K562 (cell line): ENCODE results near the gene IL17F. TPM values are rescaled to one million over a fixed set of nuclear protein-coding genes. Genes with fewer than 3 reads are reported as not detected.

ENCODE experiments used
- ASH1L ChIP-seq: fragments of 450-650 bp; IDR thresholded peaks from 2 replicates; pipeline ENCODE4 v1.6.1; 2018; ENCODE audit warnings: borderline replicate concordance, mild to moderate bottlenecking, low read depth; ENCODE audit not compliant: partially characterized antibody
- ATF7 ChIP-seq: fragments of 450-650 bp; IDR thresholded peaks from 2 replicates; pipeline ENCODE4 v1.7.1; 2014; ENCODE audit warnings: mild to moderate bottlenecking, moderate library complexity
- CAMTA2 ChIP-seq: fragments of 250-450 bp; sonication (Bioruptor Pico); conservative IDR thresholded peaks from 2 replicates; pipeline ENCODE4 v1.5.1; 2022
- CBX3 ChIP-seq, 2 experiments: IDR thresholded peaks; 1 replicate in 1 of 2; 2 replicates in 1 of 2; pipeline ENCODE4 v1.6.1; 2012; ENCODE audit warnings: inconsistent platforms in 2 of 2, low read length in 2 of 2, borderline replicate concordance in 1 of 2, control low read depth in 1 of 2
- CCAR2 ChIP-seq: fragments of 200-400 bp; formaldehyde crosslinking; IDR thresholded peaks from 2 replicates; pipeline ENCODE4 v1.6.1; 2017; ENCODE audit warnings: mild to moderate bottlenecking, low read depth, low read length
- ELF2 ChIP-seq: fragments of 250-450 bp; sonication (Bioruptor Pico); IDR thresholded peaks from 2 replicates; pipeline ENCODE4 v1.5.0; 2021; ENCODE audit warnings: mild to moderate bottlenecking
- FOS ChIP-seq: IDR thresholded peaks from 3 replicates; pipeline ENCODE4 v1.6.1; 2011; ENCODE audit not compliant: insufficient read length; ENCODE audit errors: extremely low read depth
- GATAD2B ChIP-seq: fragments of 450-650 bp; IDR thresholded peaks from 2 replicates; pipeline ENCODE4 v1.6.1; 2017; ENCODE audit warnings: mild to moderate bottlenecking, borderline replicate concordance
- HBP1 ChIP-seq: fragments of 450-650 bp; formaldehyde crosslinking; IDR thresholded peaks from 2 replicates; pipeline ENCODE4 v1.4.0; 2022; ENCODE audit warnings: missing genetic modification characterization
- ILK ChIP-seq: fragments of 450-650 bp; IDR thresholded peaks from 2 replicates; pipeline ENCODE4 v1.6.1; 2016; ENCODE audit warnings: missing genetic modification characterization, low read depth, mild to moderate bottlenecking, missing compliant biosample characterization, moderate library complexity, borderline replicate concordance
- KLF1 ChIP-seq: fragments of 450-650 bp; IDR thresholded peaks from 2 replicates; pipeline ENCODE4 v1.6.1; 2016; ENCODE audit warnings: missing genetic modification characterization, missing compliant biosample characterization
- L3MBTL2 ChIP-seq: fragments of 450-650 bp; IDR thresholded peaks from 2 replicates; pipeline ENCODE4 v1.6.1; 2016; ENCODE audit warnings: mild to moderate bottlenecking, moderate library complexity
- MAFG ChIP-seq: fragments of 450-650 bp; conservative IDR thresholded peaks from 2 replicates; pipeline ENCODE4 v1.6.1; 2016; ENCODE audit warnings: missing genetic modification characterization, missing compliant biosample characterization
- MED1 ChIP-seq: sonication (generic); formaldehyde crosslinking; IDR thresholded peaks from 2 replicates; pipeline ENCODE4 v1.8.1; 2023; ENCODE audit warnings: missing genetic modification reagents, borderline replicate concordance
- NBN ChIP-seq: fragments of 450-650 bp; IDR thresholded peaks from 2 replicates; pipeline ENCODE4 v1.6.1; 2016; ENCODE audit warnings: low read depth, mild to moderate bottlenecking
- NCOA2 ChIP-seq, 2 experiments: fragments of 450-650 bp; IDR thresholded peaks; 2 replicates each; pipeline ENCODE4 v1.6.1; 2018; ENCODE audit warnings: mild to moderate bottlenecking in 2 of 2, moderate library complexity in 1 of 2; ENCODE audit not compliant: partially characterized antibody in 2 of 2
- NFATC3 ChIP-seq: fragments of 450-650 bp; IDR thresholded peaks from 2 replicates; pipeline ENCODE4 v1.6.1; 2017; ENCODE audit warnings: mild to moderate bottlenecking
- PRPF4 ChIP-seq: fragments of 200-400 bp; formaldehyde crosslinking; IDR thresholded peaks from one replicate; pipeline ENCODE4 v1.6.1; 2017; ENCODE audit warnings: low read length, low read depth, mild to moderate bottlenecking; ENCODE audit not compliant: insufficient read depth, poor library complexity, severe bottlenecking
- RHOXF2B ChIP-seq: fragments of 250-450 bp; sonication (Bioruptor Pico); conservative IDR thresholded peaks from 2 replicates; pipeline ENCODE4 v1.5.1; 2021
- SLC30A9 ChIP-seq: fragments of 250-450 bp; sonication (Bioruptor Pico); IDR thresholded peaks from 2 replicates; pipeline ENCODE4 v1.8.0; 2022; ENCODE audit warnings: mild to moderate bottlenecking, moderate library complexity
- SMAD4 ChIP-seq: fragments of 250-450 bp; sonication (Bioruptor Pico); conservative IDR thresholded peaks from 2 replicates; pipeline ENCODE4 v1.8.0; 2021; ENCODE audit warnings: inconsistent platforms, mild to moderate bottlenecking, moderate library complexity
- SP2 ChIP-seq: IDR thresholded peaks from 2 replicates; pipeline ENCODE4 v1.6.1; 2011; ENCODE audit warnings: mild to moderate bottlenecking, low read depth, low read length, moderate library complexity; ENCODE audit not compliant: poor library complexity, severe bottlenecking; ENCODE audit errors: extremely low read depth
- SRSF9 ChIP-seq: fragments of 200-400 bp; formaldehyde crosslinking; IDR thresholded peaks from 2 replicates; pipeline ENCODE4 v1.6.1; 2017; ENCODE audit warnings: low read depth, low read length, borderline replicate concordance
- STAT5A ChIP-seq: IDR thresholded peaks from 2 replicates; pipeline ENCODE4 v1.6.1; 2012; ENCODE audit warnings: low read length, inconsistent platforms, borderline replicate concordance
- TAF15 ChIP-seq: fragments of 200-400 bp; formaldehyde crosslinking; IDR thresholded peaks from 2 replicates; pipeline ENCODE4 v1.6.1; 2017; ENCODE audit warnings: mild to moderate bottlenecking, low read depth, low read length, moderate library complexity
- TEAD1 ChIP-seq, 2 experiments: fragments of 450-650 bp in 1 of 2; sonication (generic) in 1 of 2; formaldehyde crosslinking; IDR thresholded peaks; 2 replicates each; pipeline versions ENCODE4 v1.4.0 to v1.8.0; 2020 to 2022; ENCODE audit warnings: mild to moderate bottlenecking in 2 of 2, missing genetic modification reagents in 1 of 2
- TEAD2 ChIP-seq: fragments of 450-650 bp; IDR thresholded peaks from 2 replicates; pipeline ENCODE4 v1.6.1; 2016; ENCODE audit warnings: missing genetic modification characterization, control low read depth, missing compliant biosample characterization
- ZEB2 ChIP-seq: fragments of 450-650 bp; IDR thresholded peaks from 2 replicates; pipeline ENCODE4 v1.6.1; 2016
- ZNF436 ChIP-seq: fragments of 250-450, 450-650 bp; sonication (Bioruptor Pico); formaldehyde crosslinking; IDR thresholded peaks from 2 replicates; pipeline ENCODE4 v1.7.0; 2020; ENCODE audit warnings: mild to moderate bottlenecking
- ZNF717 ChIP-seq: fragments of 250-450 bp; sonication (Bioruptor Pico); IDR thresholded peaks from 2 replicates; pipeline ENCODE4 v1.5.0; 2021
- polyA plus RNA-seq, 8 experiments: library from polyadenylated mRNA; depleted of rRNA in 4 of 8; stranded (reverse) in 5 of 8; unstranded in 3 of 8; fragments of >200 nt; fragmentation: Nextera tagmentation in 2 of 8; fragmentation: Illumina TruSeq in 1 of 8; extraction: Ambion mirVana in 2 of 8; extraction: Trizol in 1 of 8; gene quantifications; 2 replicates each; pipeline versions ENCODE4 v1.2.1 to v1.2.3, GENCODE V29; 2011 to 2014; ENCODE audit warnings: inconsistent platforms in 1 of 8, missing spikeins in 1 of 8
- total RNA-seq, 7 experiments: library from RNA; depleted of rRNA in 6 of 7; stranded (reverse); fragments of >200 nt in 6 of 7; fragmentation: Illumina TruSeq in 2 of 7; extraction: Trizol in 2 of 7; gene quantifications; 2 replicates each; pipeline versions ENCODE4 v1.2.1 to v1.2.3, GENCODE V29; 2011 to 2021; ENCODE audit warnings: low replicate concordance in 1 of 7

IL17F gene
- total and polyA plus RNA-seq, 9 of the 15 experiments (the other 6 are each of a cell fraction or from before 2014, with no cell fraction given), result not detected

DNA sequence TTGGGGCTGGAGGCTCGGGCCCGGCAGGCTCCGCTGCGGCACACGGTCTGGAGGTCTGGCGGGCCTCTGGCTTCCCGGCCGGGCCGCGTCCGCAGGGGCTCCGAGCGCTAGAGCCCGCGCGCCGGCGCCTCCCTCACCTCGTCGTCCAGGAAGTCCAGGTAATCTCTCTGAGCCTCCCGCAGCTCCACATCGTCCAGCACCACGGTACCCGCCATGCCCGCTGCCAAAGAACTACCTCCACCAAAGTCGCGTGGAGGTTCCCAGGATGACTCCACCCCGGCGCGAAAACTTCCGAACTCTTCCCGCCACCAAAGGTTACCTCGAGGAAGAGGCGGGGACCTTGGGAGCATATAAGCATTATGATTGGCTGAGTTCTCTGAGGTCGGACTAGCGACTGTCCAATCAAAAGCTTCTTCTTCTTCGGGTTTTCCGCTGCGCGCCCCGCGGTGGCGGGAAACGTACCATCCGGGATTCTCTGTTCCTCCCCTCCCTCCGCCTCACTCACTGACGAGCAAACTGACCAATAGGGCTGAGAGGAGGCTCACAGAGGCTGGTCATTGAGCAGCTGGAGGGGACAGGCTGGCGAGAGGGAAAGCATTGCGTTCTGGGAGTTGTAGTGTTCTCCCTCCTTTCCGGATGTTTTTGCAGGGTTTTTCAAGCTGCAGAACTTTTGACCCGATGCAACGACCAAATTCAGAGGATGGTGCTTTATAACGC lies 40.3 kb upstream of the IL17F start, which contains the start of gene MCM3 (continued):
- TF ChIP-seq FOS, result peak; percentile 91
- TF ChIP-seq ZEB2, result peak; percentile 48; the same call in 1 of the 2 replicates
- no peak for TF ChIP-seq NFATC3
- TF ChIP-seq SLC30A9 (CRISPR knock-in tag), result no peak
- TF ChIP-seq KLF1 (tag), result no peak
- TF ChIP-seq PRPF4, result no peak
- peak; percentile 84 for TF ChIP-seq ATF7
- TF ChIP-seq TAF15, result no peak
- TF ChIP-seq HBP1 (CRISPR knock-in tag), result no peak
- no peak for TF ChIP-seq ILK (tag)
- no peak for TF ChIP-seq ELF2 (CRISPR knock-in tag)
- TF ChIP-seq SRSF9, result no peak
- TF ChIP-seq ZNF717 (CRISPR knock-in tag), result no peak
- TF ChIP-seq SP2, result peak; percentile 58
- TF ChIP-seq MED1, result no peak
- TF ChIP-seq CCAR2, result no peak
- no peak for TF ChIP-seq RHOXF2B (CRISPR knock-in tag)
- no peak for TF ChIP-seq GATAD2B
- 0 out of 4 replicates have a peak, but pooled peaks of 1 of the 2 experiments have one; percentile 65 for TF ChIP-seq TEAD1 (CRISPR knock-in tag; IDR thresholded peaks at IDR 0.05)
- no peak for TF ChIP-seq NBN
- TF ChIP-seq L3MBTL2, result peak; percentile 91
- peak in 1 of 2 experiments; percentile 75; a peak in 2 of 3 replicates for TF ChIP-seq CBX3 (IDR thresholded peaks at IDR 0.05; ENCODE audit: borderline replicate concordance in 1 of 2, low read length in 2 of 2)
- no peak; the same call in 1 of the 2 replicates for TF ChIP-seq STAT5A
- TF ChIP-seq ZNF436 (CRISPR knock-in tag), result no peak
- TF ChIP-seq TEAD2, result no peak
- no peak for TF ChIP-seq MAFG (tag)
- TF ChIP-seq ASH1L, result peak; percentile 88
- no peak for TF ChIP-seq NCOA2 (IDR thresholded peaks at IDR 0.05; ENCODE audit: partially characterized antibody in 2 of 2)
- no peak for TF ChIP-seq CAMTA2 (CRISPR knock-in tag)
- TF ChIP-seq SMAD4 (CRISPR knock-in tag), result peak; percentile 57; the same call in 1 of the 2 replicates
